ENCODE data around the gene GAS6.

DNA sequence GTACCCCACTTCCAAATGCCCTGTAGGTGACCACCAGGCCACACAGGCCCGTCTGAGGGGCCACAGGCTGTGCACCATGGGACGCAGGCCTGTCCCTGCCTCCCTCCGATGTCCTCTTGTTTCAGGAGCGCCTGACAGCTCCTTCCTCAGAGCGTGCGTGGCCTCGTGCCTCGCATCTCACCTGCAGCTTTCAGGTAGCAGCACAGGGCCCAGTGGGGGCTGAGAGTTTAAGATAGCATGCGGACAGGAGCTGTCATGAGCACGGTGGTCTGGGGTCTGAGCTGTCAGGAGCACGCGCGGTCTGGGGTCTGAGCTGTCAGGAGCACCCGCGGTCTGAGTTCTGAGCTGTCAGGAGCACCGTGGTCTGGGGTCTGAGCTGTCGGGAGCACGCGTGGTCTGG is 40.1 kb downstream of the GAS6 start:
- TF ChIP-seq, protein P1, sequence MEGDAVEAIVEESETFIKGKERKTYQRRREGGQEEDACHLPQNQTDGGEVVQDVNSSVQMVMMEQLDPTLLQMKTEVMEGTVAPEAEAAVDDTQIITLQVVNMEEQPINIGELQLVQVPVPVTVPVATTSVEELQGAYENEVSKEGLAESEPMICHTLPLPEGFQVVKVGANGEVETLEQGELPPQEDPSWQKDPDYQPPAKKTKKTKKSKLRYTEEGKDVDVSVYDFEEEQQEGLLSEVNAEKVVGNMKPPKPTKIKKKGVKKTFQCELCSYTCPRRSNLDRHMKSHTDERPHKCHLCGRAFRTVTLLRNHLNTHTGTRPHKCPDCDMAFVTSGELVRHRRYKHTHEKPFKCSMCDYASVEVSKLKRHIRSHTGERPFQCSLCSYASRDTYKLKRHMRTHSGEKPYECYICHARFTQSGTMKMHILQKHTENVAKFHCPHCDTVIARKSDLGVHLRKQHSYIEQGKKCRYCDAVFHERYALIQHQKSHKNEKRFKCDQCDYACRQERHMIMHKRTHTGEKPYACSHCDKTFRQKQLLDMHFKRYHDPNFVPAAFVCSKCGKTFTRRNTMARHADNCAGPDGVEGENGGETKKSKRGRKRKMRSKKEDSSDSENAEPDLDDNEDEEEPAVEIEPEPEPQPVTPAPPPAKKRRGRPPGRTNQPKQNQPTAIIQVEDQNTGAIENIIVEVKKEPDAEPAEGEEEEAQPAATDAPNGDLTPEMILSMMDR (IDR thresholded peaks at IDR 0.05 in 2 of 3, conservative IDR thresholded peaks at IDR 0.05 in 1 of 3; ENCODE audit: borderline replicate concordance in 1 of 3, insufficient read depth in 1 of 3, low read depth in 2 of 3, low read length in 2 of 3) = no peak
- no peak for TF ChIP-seq ELF1 (IDR thresholded peaks at IDR 0.05; ENCODE audit: borderline replicate concordance, low read depth)
- TF ChIP-seq, protein P2, sequence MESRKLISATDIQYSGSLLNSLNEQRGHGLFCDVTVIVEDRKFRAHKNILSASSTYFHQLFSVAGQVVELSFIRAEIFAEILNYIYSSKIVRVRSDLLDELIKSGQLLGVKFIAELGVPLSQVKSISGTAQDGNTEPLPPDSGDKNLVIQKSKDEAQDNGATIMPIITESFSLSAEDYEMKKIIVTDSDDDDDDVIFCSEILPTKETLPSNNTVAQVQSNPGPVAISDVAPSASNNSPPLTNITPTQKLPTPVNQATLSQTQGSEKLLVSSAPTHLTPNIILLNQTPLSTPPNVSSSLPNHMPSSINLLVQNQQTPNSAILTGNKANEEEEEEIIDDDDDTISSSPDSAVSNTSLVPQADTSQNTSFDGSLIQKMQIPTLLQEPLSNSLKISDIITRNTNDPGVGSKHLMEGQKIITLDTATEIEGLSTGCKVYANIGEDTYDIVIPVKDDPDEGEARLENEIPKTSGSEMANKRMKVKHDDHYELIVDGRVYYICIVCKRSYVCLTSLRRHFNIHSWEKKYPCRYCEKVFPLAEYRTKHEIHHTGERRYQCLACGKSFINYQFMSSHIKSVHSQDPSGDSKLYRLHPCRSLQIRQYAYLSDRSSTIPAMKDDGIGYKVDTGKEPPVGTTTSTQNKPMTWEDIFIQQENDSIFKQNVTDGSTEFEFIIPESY (IDR thresholded peaks at IDR 0.05; ENCODE audit: extremely low read depth, insufficient replicate concordance, low read length) = no peak
- TF ChIP-seq ATF3 (IDR thresholded peaks at IDR 0.05) = no peak

Data from HCT116 (cell line).